NCI-H748 (cell line): ENCODE measurements around the gene PLEKHH1.
A peak's percentile ranks its signal among the peaks of the same experiment; 100 is the strongest.

ENCODE experiments used
- DNase-seq: peaks from one replicate; lab custom pipeline; 2025; ENCODE audit not compliant: unreplicated experiment; lab: John Stamatoyannopoulos, UW

PLEKHH1 gene

GRCh38 chr14:67532998-67533753, at the start of gene PLEKHH1:
TSS of gene PLEKHH1 (plus strand) at chr14:67533290. CDS start at chr14:67541868, 8,578 bp downstream.
- DNase-seq = peak; percentile 80

GRCh38 chr14:67483579-67484285, 49.4 kb upstream of the PLEKHH1 start:
- DNase-seq = no peak

- DNase-seq = no peak
Measured at GRCh38 chr14:67485501-67486095, 47.5 kb upstream of the PLEKHH1 start.

- DNase-seq = no peak
Measured at GRCh38 chr14:67486890-67487289, 46.2 kb upstream of the PLEKHH1 start.

- no peak for DNase-seq
Measured at GRCh38 chr14:67487332-67487731, 45.8 kb upstream of the PLEKHH1 start.

GRCh38 chr14:67487937-67488893, 44.9 kb upstream of the PLEKHH1 start, which contains the start of gene TMEM229B:
TSS of gene TMEM229B (minus strand) at chr14:67488721. CDS start at chr14:67473923, 14,798 bp downstream.
- no peak for DNase-seq

- no peak for DNase-seq
Measured at GRCh38 chr14:67490196-67490595, 42.9 kb upstream of the PLEKHH1 start.

- DNase-seq = no peak
Measured at GRCh38 chr14:67491285-67491684, 41.8 kb upstream of the PLEKHH1 start.

- DNase-seq = peak; percentile 48
Measured at GRCh38 chr14:67491741-67492507, 41.2 kb upstream of the PLEKHH1 start.

GRCh38 chr14:67492538-67492937, 40.6 kb upstream of the PLEKHH1 start:
- DNase-seq = no peak

GRCh38 chr14:67493092-67493717, 39.9 kb upstream of the PLEKHH1 start:
- DNase-seq = no peak

- no peak for DNase-seq
Measured at GRCh38 chr14:67495827-67496226, 37.3 kb upstream of the PLEKHH1 start.

- DNase-seq = no peak
Measured at GRCh38 chr14:67497216-67497615, 35.9 kb upstream of the PLEKHH1 start.

GRCh38 chr14:67497716-67498115, 35.4 kb upstream of the PLEKHH1 start:
- no peak for DNase-seq

- no peak for DNase-seq
Measured at GRCh38 chr14:67500981-67501380, 32.1 kb upstream of the PLEKHH1 start.

- no peak for DNase-seq
Measured at GRCh38 chr14:67501670-67502069, 31.4 kb upstream of the PLEKHH1 start.

- DNase-seq = no peak
Measured at GRCh38 chr14:67502867-67503266, 30.2 kb upstream of the PLEKHH1 start.

GRCh38 chr14:67503331-67503730, 29.8 kb upstream of the PLEKHH1 start:
- no peak for DNase-seq

GRCh38 chr14:67505254-67505653, 27.8 kb upstream of the PLEKHH1 start:
- DNase-seq = no peak

- DNase-seq = no peak
Measured at GRCh38 chr14:67508956-67509355, 24.1 kb upstream of the PLEKHH1 start.
